ENCODE measurements around the gene SLC25A52.

DNA sequence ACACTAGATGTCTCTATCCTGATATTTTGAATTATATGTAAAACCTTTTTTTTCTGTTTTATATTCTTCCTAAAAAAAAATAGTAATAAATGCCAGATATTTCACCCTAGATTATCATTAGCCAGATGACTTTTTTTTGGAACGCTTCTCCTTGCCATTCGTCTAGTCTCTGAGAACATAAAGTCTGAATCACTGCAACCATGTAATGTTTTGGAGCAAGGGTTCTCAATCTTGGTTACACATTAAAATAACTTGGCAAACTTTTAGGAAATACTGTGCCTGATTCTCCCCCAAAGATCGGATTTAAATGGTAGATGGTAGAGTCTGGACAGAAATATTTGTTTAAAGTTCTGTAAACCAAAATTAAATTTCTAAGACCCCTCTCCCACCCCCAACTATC is 21.0 kb downstream of the SLC25A52 start:
- TF ChIP-seq, protein P1, sequence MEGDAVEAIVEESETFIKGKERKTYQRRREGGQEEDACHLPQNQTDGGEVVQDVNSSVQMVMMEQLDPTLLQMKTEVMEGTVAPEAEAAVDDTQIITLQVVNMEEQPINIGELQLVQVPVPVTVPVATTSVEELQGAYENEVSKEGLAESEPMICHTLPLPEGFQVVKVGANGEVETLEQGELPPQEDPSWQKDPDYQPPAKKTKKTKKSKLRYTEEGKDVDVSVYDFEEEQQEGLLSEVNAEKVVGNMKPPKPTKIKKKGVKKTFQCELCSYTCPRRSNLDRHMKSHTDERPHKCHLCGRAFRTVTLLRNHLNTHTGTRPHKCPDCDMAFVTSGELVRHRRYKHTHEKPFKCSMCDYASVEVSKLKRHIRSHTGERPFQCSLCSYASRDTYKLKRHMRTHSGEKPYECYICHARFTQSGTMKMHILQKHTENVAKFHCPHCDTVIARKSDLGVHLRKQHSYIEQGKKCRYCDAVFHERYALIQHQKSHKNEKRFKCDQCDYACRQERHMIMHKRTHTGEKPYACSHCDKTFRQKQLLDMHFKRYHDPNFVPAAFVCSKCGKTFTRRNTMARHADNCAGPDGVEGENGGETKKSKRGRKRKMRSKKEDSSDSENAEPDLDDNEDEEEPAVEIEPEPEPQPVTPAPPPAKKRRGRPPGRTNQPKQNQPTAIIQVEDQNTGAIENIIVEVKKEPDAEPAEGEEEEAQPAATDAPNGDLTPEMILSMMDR (IDR thresholded peaks at IDR 0.05), result no peak
- no peak for TF ChIP-seq ZFX (IDR thresholded peaks at IDR 0.05; ENCODE audit: borderline replicate concordance)

Measured in 22Rv1 (cell line).